NCI-H2029 (cell line): ENCODE measurements around the gene GLIPR1.
"Not testable (repeated sequence)": the region's sequence is repeated elsewhere in the genome, so short reads cannot be mapped to it uniquely, and the experiment has no call there.

Experiments
- DNase-seq: peaks from one replicate; lab custom pipeline; 2025; lab: John Stamatoyannopoulos, UW

Gene GLIPR1

GRCh38 chr12:75480469-75480949, at the start of gene GLIPR1:
Gene GLIPR1, plus strand, starts transcription at chr12:75480755. Its CDS starts 126 bp downstream, at chr12:75480881.
- peak; percentile 21 for DNase-seq

- no peak for DNase-seq
Measured at GRCh38 chr12:75432924-75433323, 47.6 kb upstream of the GLIPR1 start.

DNA sequence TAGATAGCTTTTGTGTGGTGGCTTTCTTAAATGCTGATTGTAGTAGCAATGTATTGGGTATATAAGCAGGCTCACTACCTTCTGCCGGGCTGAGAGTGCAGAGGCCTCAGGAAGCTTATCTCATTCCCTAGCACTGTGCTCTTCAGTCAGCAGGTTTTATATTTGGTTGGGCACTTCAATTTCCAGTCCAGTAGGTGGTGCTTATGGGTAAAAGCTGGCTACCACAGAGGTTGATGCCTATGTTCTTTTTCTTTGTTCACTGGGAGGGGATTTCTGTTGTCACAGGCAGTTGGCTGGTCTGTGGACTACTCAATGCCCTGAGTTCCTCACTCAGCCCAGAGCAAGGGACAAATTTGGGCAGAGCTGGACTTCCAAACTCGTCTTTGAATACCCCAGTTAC, 43.0 kb upstream of the GLIPR1 start:
- DNase-seq, result no peak

GRCh38 chr12:75438059-75438754, 42.3 kb upstream of the GLIPR1 start:
- no peak for DNase-seq

- no peak for DNase-seq
Measured at GRCh38 chr12:75439048-75439447, 41.5 kb upstream of the GLIPR1 start.

DNA sequence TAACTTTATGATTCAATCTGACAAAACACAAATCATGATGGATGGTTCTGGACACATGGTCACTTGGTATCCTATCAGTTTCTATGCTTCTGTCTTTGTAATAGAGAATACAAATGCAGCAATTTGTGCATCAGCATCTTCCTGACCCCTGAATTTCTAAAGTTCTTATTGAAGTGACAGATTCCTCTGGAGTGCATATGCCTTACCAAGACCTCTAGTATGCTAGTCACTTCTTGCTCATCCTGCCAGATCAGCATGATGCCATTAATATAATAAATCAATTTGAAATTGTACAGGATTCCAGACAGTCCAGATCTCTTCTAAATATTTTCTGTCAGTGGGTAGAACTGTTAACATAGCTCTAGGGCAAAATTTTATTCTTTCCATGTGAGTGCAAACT, 40.6 kb upstream of the GLIPR1 start:
- no peak for DNase-seq

GRCh38 chr12:75441687-75442449, 38.7 kb upstream of the GLIPR1 start:
- DNase-seq, result not testable (repeated sequence)

DNA sequence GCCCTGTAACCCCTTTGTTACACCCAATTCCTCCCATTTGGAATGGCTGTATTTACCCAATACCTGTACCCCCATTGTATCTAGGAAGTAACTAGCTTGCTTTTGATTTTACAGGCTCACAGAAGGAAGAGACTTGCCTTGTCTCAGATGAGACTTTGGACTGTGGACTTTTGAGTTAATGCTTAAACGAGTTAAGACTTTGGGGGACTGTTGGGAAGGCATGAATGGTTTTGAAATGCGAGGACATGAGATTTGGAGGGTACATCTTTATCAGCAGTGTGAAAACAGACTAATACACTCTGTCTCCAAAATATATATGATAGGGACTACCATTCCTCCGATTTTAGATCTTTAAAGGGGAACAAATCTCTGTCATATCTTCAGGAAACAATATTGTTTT, 38.1 kb upstream of the GLIPR1 start:
- DNase-seq, result not testable (repeated sequence)

- DNase-seq, result no peak
Measured at GRCh38 chr12:75443709-75444108, 36.8 kb upstream of the GLIPR1 start.

DNA sequence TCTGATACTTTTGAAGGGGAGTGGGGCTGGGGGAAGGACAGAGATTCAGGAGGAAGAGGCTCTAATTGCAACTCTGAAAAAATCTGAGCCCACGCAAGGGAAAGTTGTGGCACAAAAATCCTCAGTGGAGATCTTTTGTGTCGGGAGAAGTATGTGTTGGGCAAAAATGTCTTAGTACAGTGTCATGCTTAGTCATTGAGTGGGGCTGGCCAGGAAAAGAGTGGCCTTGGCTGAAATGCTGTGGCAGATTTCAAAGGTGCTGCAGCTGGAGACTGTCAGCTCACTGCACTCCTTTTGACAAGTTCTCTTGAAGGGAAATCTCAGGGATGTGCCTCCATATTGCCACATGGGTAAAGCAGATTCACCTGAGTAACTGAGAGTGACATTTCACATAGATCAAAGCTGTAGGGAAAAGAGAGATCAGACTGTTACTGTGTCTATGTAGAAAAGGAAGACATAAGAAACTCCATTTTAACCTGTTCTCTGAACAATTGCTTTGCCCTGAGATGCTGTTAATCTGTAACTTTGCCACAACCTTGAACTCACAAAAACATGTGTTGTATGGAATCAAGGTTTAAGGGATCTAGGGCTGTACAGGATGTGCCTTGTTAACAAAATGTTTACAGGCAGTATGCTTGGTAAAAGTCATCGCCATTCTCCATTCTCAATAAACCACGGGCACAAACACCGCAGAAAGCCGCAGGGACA, 36.0 kb upstream of the GLIPR1 start:
- no peak for DNase-seq

DNA sequence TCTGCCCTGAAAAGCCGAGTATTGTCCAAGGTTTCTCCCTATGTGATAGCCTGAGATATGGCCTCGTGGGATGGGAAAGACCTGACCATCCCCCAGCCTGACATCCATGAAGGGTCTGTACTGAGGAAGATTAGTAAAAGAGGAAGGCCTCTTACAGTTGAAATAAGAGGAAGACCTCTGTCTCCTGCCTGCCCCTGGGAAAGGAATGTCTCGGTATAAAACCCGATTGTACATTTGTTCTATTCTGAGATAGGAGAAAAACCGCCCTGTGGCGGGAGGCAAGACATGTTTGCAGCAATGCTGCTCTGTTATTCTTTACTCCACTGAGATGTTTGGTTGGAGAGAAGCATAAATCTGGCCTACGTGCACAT, 35.4 kb upstream of the GLIPR1 start:
- DNase-seq, result not testable (repeated sequence)

DNA sequence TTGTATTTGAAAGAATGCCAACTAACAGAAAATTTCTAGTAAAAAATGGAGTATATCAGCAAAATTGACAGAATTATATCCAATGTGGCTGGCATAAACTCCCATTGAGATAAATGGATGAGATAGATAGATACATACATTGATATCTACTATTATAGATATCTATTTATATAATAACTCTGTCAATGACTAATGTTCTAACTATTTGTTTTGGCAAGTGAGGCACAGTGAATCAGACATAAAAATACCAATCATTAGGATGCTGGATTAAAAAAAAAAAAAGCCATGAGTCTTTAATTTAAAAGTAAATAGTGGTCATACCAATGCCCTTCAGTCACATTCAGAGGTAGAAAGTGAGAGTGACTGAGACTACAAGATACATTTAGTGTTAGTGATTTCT, 33.7 kb upstream of the GLIPR1 start:
- no peak for DNase-seq

GRCh38 chr12:75447691-75448393, 32.7 kb upstream of the GLIPR1 start:
- DNase-seq, result no peak

GRCh38 chr12:75452675-75453330, 27.8 kb upstream of the GLIPR1 start:
- no peak for DNase-seq

- DNase-seq, result no peak
Measured at GRCh38 chr12:75455839-75456238, 24.7 kb upstream of the GLIPR1 start.

DNA sequence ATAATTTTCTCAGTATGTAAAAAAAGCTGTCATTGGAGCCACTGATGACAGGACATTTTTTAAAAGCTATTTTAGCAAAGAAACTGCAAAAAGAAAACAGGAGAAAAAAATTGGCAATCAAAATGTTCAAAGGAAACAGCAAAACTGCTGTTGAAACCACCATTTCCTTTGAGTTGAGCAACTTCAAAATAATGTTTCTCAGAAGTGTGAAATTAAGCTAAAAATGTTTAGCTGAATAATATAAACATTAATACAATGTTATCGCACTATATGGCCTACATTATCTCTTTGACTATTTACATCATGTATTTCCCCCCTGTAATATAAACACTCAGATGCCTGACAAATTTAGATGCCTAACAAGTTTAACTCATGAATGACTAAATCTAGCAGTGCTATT, 23.4 kb upstream of the GLIPR1 start:
- no peak for DNase-seq

- not testable (repeated sequence) for DNase-seq
Measured at GRCh38 chr12:75457866-75458265, 22.7 kb upstream of the GLIPR1 start.

DNA sequence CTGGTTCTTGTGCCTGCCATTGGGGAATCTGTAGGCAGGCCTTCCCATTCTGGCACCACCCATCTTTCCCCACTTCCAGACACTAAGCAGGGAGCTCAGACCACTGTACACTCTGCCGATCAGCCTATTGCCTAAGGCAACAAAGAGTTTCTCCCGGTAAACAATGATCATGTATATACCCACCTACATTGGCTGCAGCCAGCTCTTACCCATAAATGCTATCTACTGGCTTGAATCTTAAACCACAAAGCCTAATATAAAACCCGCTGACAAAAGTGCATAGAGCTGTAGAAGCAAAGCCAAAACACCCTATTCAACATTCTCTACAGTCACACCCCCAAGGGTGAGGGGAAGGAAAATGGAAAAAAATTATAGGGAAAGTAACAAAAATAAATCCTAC, 20.8 kb upstream of the GLIPR1 start:
- DNase-seq, result no peak

- no peak for DNase-seq
Measured at GRCh38 chr12:75460204-75460603, 20.4 kb upstream of the GLIPR1 start.

DNA sequence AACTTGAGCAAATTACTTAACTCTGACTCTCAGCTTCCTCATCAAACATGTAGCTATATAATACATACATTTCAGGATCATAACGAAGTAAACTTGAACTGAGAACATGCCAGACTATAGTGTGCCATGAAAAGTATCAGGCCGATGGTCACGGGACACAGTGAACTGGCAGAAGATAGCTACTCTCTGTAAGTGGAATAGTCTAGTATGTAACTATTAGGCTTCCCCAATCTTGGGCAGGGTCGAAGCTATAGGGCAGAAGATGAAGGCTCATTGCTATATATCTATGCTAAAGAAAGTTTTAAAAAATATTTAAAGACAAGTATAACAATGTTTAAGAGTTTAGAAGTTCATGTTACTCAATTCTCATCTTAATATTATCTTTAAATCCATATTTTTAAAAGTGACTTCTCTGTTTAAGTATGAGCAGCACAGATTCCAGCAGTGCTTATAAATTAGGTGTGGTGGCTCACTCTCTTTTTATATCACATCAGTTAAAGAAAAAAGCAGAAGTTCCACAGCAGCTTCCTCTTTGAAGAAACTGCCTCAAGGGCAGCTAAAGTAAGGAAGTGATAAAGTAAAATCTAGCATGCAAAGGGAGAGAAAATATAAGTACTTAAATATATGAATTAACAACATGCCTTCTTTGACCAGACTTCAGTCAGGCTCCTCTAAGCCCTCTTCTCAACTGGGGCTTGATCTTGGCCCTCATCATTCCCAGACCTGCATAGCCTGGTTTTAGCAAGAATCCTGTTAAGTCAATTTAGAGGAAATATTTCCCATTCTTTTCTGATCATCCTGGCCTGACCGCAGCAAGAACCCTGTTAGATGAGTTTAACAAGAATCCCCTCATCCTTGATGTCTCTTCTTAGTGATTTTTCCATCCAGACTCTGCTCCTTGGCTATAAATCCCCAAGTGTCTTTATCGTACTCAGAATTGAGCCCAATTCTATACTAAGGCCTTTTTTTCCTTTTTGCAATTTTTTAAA, 8.4 kb upstream of the GLIPR1 start:
- DNase-seq, result no peak
